ENCODE results near the gene AHCYL1.

GRCh38 chr1:109983380-109984189 is 980 bp upstream of the AHCYL1 start:
- no peak for TF ChIP-seq GABPA (IDR thresholded peaks at IDR 0.05; ENCODE audit: low read depth)
- TF ChIP-seq MYC (IDR thresholded peaks at IDR 0.05; ENCODE audit: insufficient read depth, insufficient read length, insufficient replicate concordance, low read length, severe bottlenecking): no peak
- TF ChIP-seq CTCF (IDR thresholded peaks at IDR 0.05 in 2 of 3, conservative IDR thresholded peaks at IDR 0.05 in 1 of 3; ENCODE audit: control insufficient read depth in 2 of 3, extremely low read depth in 1 of 3, insufficient read depth in 1 of 3, low read depth in 3 of 3, low read length in 3 of 3): no peak
- TF ChIP-seq SP1 (IDR thresholded peaks at IDR 0.05; ENCODE audit: low read depth, low read length): no peak
- no peak for TF ChIP-seq EP300 (IDR thresholded peaks at IDR 0.05; ENCODE audit: borderline replicate concordance in 1 of 2, control insufficient read depth in 1 of 2, low read depth in 2 of 2, low read length in 2 of 2)
- no peak for TF ChIP-seq RFX5 (IDR thresholded peaks at IDR 0.05; ENCODE audit: low read depth, low read length)
- no peak for TF ChIP-seq ZNF687 (IDR thresholded peaks at IDR 0.05)
- no peak for TF ChIP-seq POLR2AphosphoS2 (IDR thresholded peaks at IDR 0.05; ENCODE audit: low read depth, low read length)
- TF ChIP-seq EZH2 (IDR thresholded peaks at IDR 0.05; ENCODE audit: borderline replicate concordance, control insufficient read depth, low read depth, low read length): no peak

All from GM12878 (cell line).